Measurements from ENCODE around the gene TYROBP.

GRCh38 chr19:35919306-35919705 is 11.2 kb upstream of the TYROBP start:
- no peak for TF ChIP-seq ZNF274 (IDR thresholded peaks at IDR 0.05; ENCODE audit: low read depth, low read length)
- no peak for TF ChIP-seq SUZ12 (IDR thresholded peaks at IDR 0.05; ENCODE audit: extremely low read depth, insufficient read depth, insufficient read length)
- TF ChIP-seq YY1 (IDR thresholded peaks at IDR 0.05; ENCODE audit: insufficient read depth, insufficient read length) = no peak
